Body of pancreas (tissue), 4 donors: ENCODE results near the gene MRPL49.

Experiments used
- CTCF ChIP-seq, 7 experiments: fragments of 450-650 bp in 4 of 7; fragments of 200-600 bp in 3 of 7; sonication (generic) in 3 of 7; IDR thresholded peaks; one replicate each; pipeline ENCODE4 v1.5.1; 2016 to 2019; ENCODE audit warnings: antibody characterized with exemption in 7 of 7
- POLR2A ChIP-seq, 3 donors: fragments of 450-650 bp; IDR thresholded peaks; one replicate each; pipeline ENCODE4 v1.6.1; 2016; ENCODE audit warnings: antibody characterized with exemption in 3 of 3, mild to moderate bottlenecking in 2 of 3

DNA sequence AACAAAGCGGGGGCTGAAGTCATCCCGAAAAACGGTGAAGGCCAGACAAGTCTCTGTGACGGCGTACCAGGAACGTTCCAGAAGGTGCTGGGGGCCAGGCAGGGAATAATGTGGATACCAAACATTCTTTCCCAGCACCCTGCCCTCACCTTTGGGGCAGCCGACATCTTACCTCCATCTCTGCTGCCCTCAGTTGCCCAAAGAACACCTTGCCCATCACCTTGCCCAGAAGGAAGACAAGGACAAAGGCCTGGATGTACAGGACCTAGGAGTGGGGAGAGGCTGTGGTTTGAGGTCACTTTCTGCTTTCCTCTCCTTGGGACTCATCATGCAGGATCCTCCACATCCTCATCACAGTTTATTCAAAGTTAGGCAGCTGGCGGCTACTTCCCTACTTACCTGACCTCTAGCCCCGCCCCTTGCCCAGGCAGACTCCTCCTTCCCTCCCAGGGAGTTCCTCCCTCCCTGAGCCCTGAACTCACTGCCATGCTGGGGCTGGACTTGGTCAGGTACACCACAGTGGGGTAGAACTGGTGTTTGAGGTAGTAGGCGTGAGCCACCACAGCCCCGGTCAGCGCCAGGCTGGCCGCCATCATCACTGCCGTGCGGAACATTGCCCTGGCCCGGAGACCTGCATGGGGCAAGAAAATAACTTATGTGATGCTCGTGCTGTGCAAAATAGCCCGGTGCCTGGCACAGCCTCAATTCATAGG lies 11.0 kb downstream of the MRPL49 start:
- TF ChIP-seq CTCF (IDR thresholded peaks at IDR 0.05) (no peak), POLR2A (IDR thresholded peaks at IDR 0.05) (peak; percentile 25 to 61 (median 57))
